Keratinocyte (primary cell): Measurements from ENCODE around the gene COA5. TPM values are rescaled to one million over a fixed set of nuclear protein-coding genes. Genes with fewer than 3 reads are reported as not detected.

Source experiments
- DNase-seq: peaks from one replicate; pipeline ENCODE4 v3.0.0-alpha.2; 2011; ENCODE audit warnings: low read depth, missing footprints, low spot score
- FAIRE-seq: peaks from 2 replicates; lab custom pipeline; 2011; peaks lifted over from hg19 to GRCh38; lab: Jason Lieb, UNC
- H2AFZ ChIP-seq: 2 replicates; pipeline ENCODE4 v1.6.0; 2012; ENCODE audit warnings: low read length, control low read depth, inconsistent platforms; ENCODE audit not compliant: control insufficient read depth
- H3K27ac ChIP-seq: 2 replicates; pipeline ENCODE4 v1.5.1; 2011; ENCODE audit warnings: low read length; ENCODE audit not compliant: control insufficient read depth, insufficient read depth
- H3K27me3 ChIP-seq: 3 replicates; pipeline ENCODE4 v1.6.0; 2011; ENCODE audit warnings: low read length; ENCODE audit not compliant: control insufficient read depth, insufficient read depth; ENCODE audit errors: extremely low read depth
- H3K36me3 ChIP-seq, 2 experiments: 2 replicates in 1 of 2; 3 replicates in 1 of 2; pipeline ENCODE4 v1.5.1; 2011; ENCODE audit warnings: low read length in 2 of 2, mild to moderate bottlenecking in 1 of 2; ENCODE audit not compliant: control insufficient read depth in 2 of 2, insufficient read depth in 2 of 2; ENCODE audit errors: extremely low read depth in 1 of 2
- H3K4me1 ChIP-seq: 3 replicates; pipeline ENCODE4 v1.5.1; 2011; ENCODE audit warnings: low read length; ENCODE audit not compliant: control insufficient read depth, insufficient read depth; ENCODE audit errors: extremely low read depth
- H3K4me2 ChIP-seq: 3 replicates; pipeline ENCODE4 v1.6.0; 2011; ENCODE audit warnings: low read depth, low read length; ENCODE audit not compliant: control insufficient read depth, insufficient read depth; ENCODE audit errors: extremely low read depth
- H3K4me3 ChIP-seq, 3 experiments: fragments of 200-600 bp in 1 of 3; sonication (generic) in 1 of 3; 2 replicates in 2 of 3; 3 replicates in 1 of 3; pipeline ENCODE4 v1.5.1; 2011 to 2016; ENCODE audit warnings: low read length in 3 of 3, mild to moderate bottlenecking in 3 of 3, control low read depth in 2 of 3, inconsistent platforms in 1 of 3, low read depth in 1 of 3, mixed read lengths in 1 of 3, mixed run types in 1 of 3, moderate library complexity in 1 of 3; ENCODE audit not compliant: control insufficient read depth in 2 of 3, insufficient read depth in 2 of 3; ENCODE audit errors: extremely low read depth in 1 of 3
- H3K79me2 ChIP-seq: 2 replicates; pipeline ENCODE4 v1.6.0; 2012; ENCODE audit warnings: low read length; ENCODE audit not compliant: control insufficient read depth, insufficient read depth
- H3K9ac ChIP-seq: 3 replicates; pipeline ENCODE4 v1.6.0; 2011; ENCODE audit warnings: low read length; ENCODE audit not compliant: control insufficient read depth, insufficient read depth; ENCODE audit errors: extremely low read depth
- H3K9me1 ChIP-seq: 3 replicates; pipeline ENCODE4 v1.6.0; 2011; ENCODE audit warnings: low read length; ENCODE audit not compliant: control insufficient read depth, insufficient read depth; ENCODE audit errors: extremely low read depth
- H3K9me3 ChIP-seq: 2 replicates; pipeline ENCODE4 v1.5.1; 2012; ENCODE audit warnings: low read depth, low read length; ENCODE audit not compliant: control insufficient read depth
- H4K20me1 ChIP-seq: 3 replicates; pipeline ENCODE4 v1.6.0; 2011; ENCODE audit warnings: low read length; ENCODE audit not compliant: control insufficient read depth, insufficient read depth; ENCODE audit errors: extremely low read depth
- CTCF ChIP-seq, 3 experiments: IDR thresholded peaks in 1 of 3; conservative IDR thresholded peaks in 1 of 3; optimal IDR thresholded peaks in 1 of 3; 2 replicates in 2 of 3; 3 replicates in 1 of 3; pipeline versions ENCODE3 to v1.5.1; 2011; ENCODE audit warnings: low read length in 3 of 3, mild to moderate bottlenecking in 3 of 3, moderate library complexity in 2 of 3, control low read depth in 1 of 3, inconsistent platforms in 1 of 3; ENCODE audit not compliant: insufficient read depth in 2 of 3; ENCODE audit errors: extremely low read depth in 1 of 3
- EZH2 ChIP-seq: IDR thresholded peaks from one replicate; pipeline ENCODE4 v1.6.1; 2012; ENCODE audit warnings: inconsistent platforms, mild to moderate bottlenecking, low read length, moderate library complexity
- dilution Hi-C: fragments of 300-500 bp; cut with MboI; formaldehyde crosslinking; loops from one replicate; pipeline ENCODE4 v1.7.0; 2020; ENCODE audit warnings: low sequenced_read_pairs; ENCODE audit not compliant: extremely low pct_ligation_motif_present
- polyA plus RNA-seq, 5 experiments: library from polyadenylated mRNA; depleted of rRNA in 3 of 5; stranded (reverse) in 3 of 5; stranded (forward) in 1 of 5; unstranded in 1 of 5; fragments of >200 nt; gene quantifications; 1 replicate in 1 of 5; 2 replicates in 3 of 5; 3 replicates in 1 of 5; pipeline versions ENCODE4 v1.2.1 to v1.2.3, GENCODE V29; 2011 to 2012; ENCODE audit warnings: missing spikeins in 2 of 5, low read depth in 1 of 5, low replicate concordance in 1 of 5

COA5 gene
- polyA plus RNA-seq, 1 donor (not counting 4 experiments of a cell fraction or from before 2014, with no cell fraction given): 25.1 TPM

- H3K36me3 ChIP-seq: peaks cover 15 to 17% of the 10 kb centered on the region in 2 experiments
- dilution Hi-C loops: no loop called here
- H3K27ac ChIP-seq: no peak overlapping the region
- no peak overlapping the region for H2AFZ ChIP-seq
- H4K20me1 ChIP-seq: no peaks in the 10 kb centered on the region
- FAIRE-seq (no peak), DNase-seq (no peak)
- H3K9me1 ChIP-seq: no peaks in the 10 kb centered on the region
- no peaks in the 10 kb centered on the region for H3K9me3 ChIP-seq
- H3K4me2 ChIP-seq: no peak overlapping the region
- H3K27me3 ChIP-seq: no peaks in the 10 kb centered on the region
- H3K4me1 ChIP-seq: no peaks in the 10 kb centered on the region
- no peak for TF ChIP-seq EZH2
- TF ChIP-seq CTCF (optimal IDR thresholded peaks at IDR 0.05 in 1 of 3, IDR thresholded peaks at IDR 0.05 in 1 of 3, conservative IDR thresholded peaks at IDR 0.05 in 1 of 3; ENCODE audit: extremely low read depth in 1 of 3, insufficient read depth in 2 of 3, low read length in 3 of 3): no peak
- no peak overlapping the region for H3K9ac ChIP-seq
- H3K4me3 ChIP-seq: no peak overlapping the region
- H3K79me2 ChIP-seq: no peaks in the 10 kb centered on the region
Measured at GRCh38 chr2:98552499-98553179, 55.7 kb downstream of the COA5 start.

- no peak overlapping the region for H3K27ac ChIP-seq
- no peaks in the 10 kb centered on the region for H3K9me1 ChIP-seq
- no peak overlapping the region for H3K4me2 ChIP-seq
- no peak for TF ChIP-seq EZH2
- TF ChIP-seq CTCF (optimal IDR thresholded peaks at IDR 0.05 in 1 of 3, IDR thresholded peaks at IDR 0.05 in 1 of 3, conservative IDR thresholded peaks at IDR 0.05 in 1 of 3; ENCODE audit: extremely low read depth in 1 of 3, insufficient read depth in 2 of 3, low read length in 3 of 3): no peak
- no peaks in the 10 kb centered on the region for H4K20me1 ChIP-seq
- H3K79me2 ChIP-seq: no peaks in the 10 kb centered on the region
- no peaks in the 10 kb centered on the region for H3K27me3 ChIP-seq
- H3K36me3 ChIP-seq: peaks cover 15 to 17% of the 10 kb centered on the region in 2 experiments
- dilution Hi-C loops: no loop called here
- DNase-seq (no peak), FAIRE-seq (no peak)
- no peak overlapping the region for H3K4me3 ChIP-seq
- H2AFZ ChIP-seq: no peak overlapping the region
- H3K9me3 ChIP-seq: no peaks in the 10 kb centered on the region
- H3K9ac ChIP-seq: no peak overlapping the region
- H3K4me1 ChIP-seq: no peaks in the 10 kb centered on the region
Measured at GRCh38 chr2:98551316-98551715, 57.0 kb downstream of the COA5 start.
